Thoracic aorta (tissue), 2 donors: ENCODE measurements around the gene HDAC4. TPM values are rescaled to one million over a fixed set of nuclear protein-coding genes. Genes with fewer than 3 reads are reported as not detected.

ENCODE experiments used
- ATAC-seq: fragments of 150-250 bp; one replicate; pipeline ENCODE4 v1.8.0; 2017; ENCODE audit warnings: low read depth; ENCODE audit not compliant: insufficient number of reproducible peaks, low FRiP score
- DNase-seq: peaks from one replicate; pipeline ENCODE4 v3.0.0-alpha.2; 2020; ENCODE audit warnings: low spot score
- H3K27ac ChIP-seq, 2 donors: fragments of 200-600 bp; sonication (generic); 1 replicate in 1 of 2; 2 replicates in 1 of 2; pipeline ENCODE4 v1.5.1; 2016; ENCODE audit warnings: mild to moderate bottlenecking in 2 of 2, moderate library complexity in 2 of 2
- H3K27me3 ChIP-seq: fragments of 200-600 bp; sonication (generic); replicated peaks from 2 replicates; pipeline ENCODE4 v1.6.0; 2016; ENCODE audit warnings: mild to moderate bottlenecking; ENCODE audit not compliant: insufficient read depth
- H3K36me3 ChIP-seq: fragments of 200-600 bp; sonication (generic); one replicate; pipeline ENCODE4 v1.5.1; 2016
- H3K4me1 ChIP-seq, 2 donors: fragments of 200-600 bp; sonication (generic); 1 replicate in 1 of 2; 2 replicates in 1 of 2; pipeline versions ENCODE4 v1.5.1 to v1.6.0; 2016; ENCODE audit warnings: low read depth in 2 of 2, mild to moderate bottlenecking in 1 of 2; ENCODE audit not compliant: control insufficient read depth in 1 of 2
- H3K4me3 ChIP-seq: fragments of 200-600 bp; sonication (generic); 2 replicates; pipeline ENCODE4 v1.5.1; 2016; ENCODE audit warnings: mild to moderate bottlenecking
- H3K9me3 ChIP-seq: fragments of 200-600 bp; sonication (generic); 2 replicates; pipeline ENCODE4 v1.5.1; 2016
- CTCF ChIP-seq: fragments of 200-600 bp; sonication (generic); IDR thresholded peaks from one replicate; pipeline ENCODE4 v1.5.1; 2019; ENCODE audit warnings: antibody characterized with exemption
- total RNA-seq, 2 donors: library from RNA; depleted of rRNA; stranded (reverse); fragments of >200 nt; gene quantifications; one replicate each; pipeline versions ENCODE4 v1.1.0 to v1.2.3, GENCODE V29; 2016

HDAC4 gene
- total RNA-seq, 2 donors from 2014 or later, result 79.2 to 163 TPM

GRCh38 chr2:239095460-239096081 is 305.2 kb downstream of the HDAC4 start:
- no peak overlapping the region for H3K27ac ChIP-seq
- H3K9me3 ChIP-seq, result no peaks in the 10 kb centered on the region
- DNase-seq, result no peak
- H3K4me1 ChIP-seq, result no peaks in the 10 kb centered on the region
- no peak for ATAC-seq
- no peaks in the 10 kb centered on the region for H3K27me3 ChIP-seq
- H3K36me3 ChIP-seq, result peaks cover 9% of the 10 kb centered on the region
- H3K4me3 ChIP-seq, result no peak overlapping the region
- no peak for TF ChIP-seq CTCF

DNA sequence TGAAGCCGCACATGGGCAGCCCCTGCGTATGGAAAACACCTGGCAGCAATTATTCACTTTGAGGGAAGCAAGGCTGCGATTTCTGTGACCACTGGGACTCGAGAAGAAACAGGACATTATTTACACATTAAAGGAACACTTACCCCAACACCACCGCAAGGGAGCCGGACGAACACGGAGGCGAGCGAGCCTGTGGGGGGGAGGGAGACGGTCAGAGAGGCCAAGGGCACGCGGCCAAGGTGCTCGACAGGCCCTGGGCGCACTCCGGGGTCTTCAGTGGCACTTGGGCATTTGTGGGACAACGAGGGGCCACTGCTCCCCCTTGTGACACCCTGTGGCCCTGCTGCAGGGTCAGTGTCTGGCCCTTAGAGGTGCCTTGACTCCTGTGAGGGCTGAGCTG is 306.0 kb downstream of the HDAC4 start:
- DNase-seq, result no peak
- H3K27me3 ChIP-seq, result no peaks in the 10 kb centered on the region
- no peaks in the 10 kb centered on the region for H3K4me1 ChIP-seq
- no peak overlapping the region for H3K4me3 ChIP-seq
- H3K9me3 ChIP-seq, result no peaks in the 10 kb centered on the region
- no peak for ATAC-seq
- peaks cover 10% of the 10 kb centered on the region for H3K36me3 ChIP-seq
- H3K27ac ChIP-seq, result no peak overlapping the region
- TF ChIP-seq CTCF, result no peak

DNA sequence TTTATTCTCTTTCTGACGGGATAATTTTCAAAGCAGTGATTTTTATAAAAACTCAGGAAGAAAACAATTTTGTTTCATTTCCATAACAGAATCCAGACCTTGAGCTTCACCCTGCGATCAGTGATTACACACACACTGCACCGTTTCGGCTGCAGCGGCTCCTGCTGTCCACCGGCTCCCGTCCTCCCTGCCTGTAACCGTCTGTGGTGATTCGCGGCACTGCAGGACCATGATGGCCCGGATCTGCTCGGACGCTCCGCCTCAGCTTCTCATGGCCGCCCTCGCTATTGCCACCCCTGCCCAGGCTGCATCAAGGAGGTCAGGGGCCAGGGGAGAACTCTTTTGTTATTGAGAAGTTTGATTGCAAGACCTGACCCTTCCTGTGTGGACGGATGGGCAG is 306.9 kb downstream of the HDAC4 start:
- Histone ChIP-seq H3K9me3 (no peaks in the 10 kb centered on the region), H3K4me1 (no peaks in the 10 kb centered on the region), H3K36me3 (peaks cover 12% of the 10 kb centered on the region), H3K27me3 (no peaks in the 10 kb centered on the region), H3K4me3 (no peak overlapping the region), H3K27ac (no peak overlapping the region)
- TF ChIP-seq CTCF, result no peak
- DNase-seq (no peak), ATAC-seq (no peak)

- no peak for ATAC-seq
- Histone ChIP-seq H3K36me3 (peaks cover 12% of the 10 kb centered on the region), H3K4me1 (no peaks in the 10 kb centered on the region), H3K27ac (no peak overlapping the region), H3K27me3 (no peaks in the 10 kb centered on the region), H3K4me3 (no peak overlapping the region), H3K9me3 (no peaks in the 10 kb centered on the region)
- no peak for TF ChIP-seq CTCF
- DNase-seq, result no peak
Observed at GRCh38 chr2:239093542-239093941, 307.3 kb downstream of the HDAC4 start.

DNA sequence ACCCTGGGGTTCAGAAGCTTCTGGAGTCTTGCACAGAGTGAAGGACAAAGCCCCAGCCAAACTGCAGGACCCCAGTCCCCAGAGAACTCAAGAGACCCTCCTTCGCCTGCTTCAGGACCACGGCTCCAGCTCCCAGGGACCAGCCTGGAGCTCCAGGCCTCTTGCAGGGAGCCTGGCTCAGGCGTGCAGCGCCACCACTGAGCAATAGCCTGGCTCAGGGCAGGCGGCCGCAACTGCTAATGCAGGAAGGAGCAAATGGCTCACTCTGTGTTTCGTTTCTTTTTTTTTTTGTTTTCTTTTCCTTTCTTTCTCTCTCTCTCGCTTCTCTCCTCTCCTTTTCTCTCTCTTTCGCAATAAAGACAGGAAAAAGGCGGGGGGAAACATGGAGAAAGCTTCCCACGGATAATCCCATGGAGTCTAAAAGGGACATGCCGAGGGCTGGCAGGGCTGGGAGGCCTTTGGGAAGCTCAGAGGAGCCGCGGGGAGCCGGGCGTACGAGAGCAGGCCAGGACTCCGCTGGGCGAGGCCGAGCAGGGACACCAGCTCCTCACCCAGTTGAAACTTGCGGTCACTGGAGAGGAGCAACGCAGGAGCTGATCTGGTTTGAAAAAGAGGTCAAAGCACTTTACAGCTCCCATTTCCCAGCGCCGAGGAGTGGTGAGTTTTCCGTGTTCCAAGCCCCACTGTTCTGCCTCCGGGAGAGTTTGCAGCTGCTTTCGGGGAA is 308.1 kb downstream of the HDAC4 start:
- no peak for DNase-seq
- no peak for TF ChIP-seq CTCF
- Histone ChIP-seq H3K4me1 (no peaks in the 10 kb centered on the region), H3K27me3 (no peaks in the 10 kb centered on the region), H3K27ac (no peak overlapping the region), H3K36me3 (peaks cover 12% of the 10 kb centered on the region), H3K9me3 (no peaks in the 10 kb centered on the region), H3K4me3 (no peak overlapping the region)
- ATAC-seq, result no peak
